Ishikawa (cell line): Measurements from ENCODE around the gene PCDHGA5.

ENCODE experiments used
- CEBPB ChIP-seq: IDR thresholded peaks from 2 replicates; pipeline ENCODE4 v1.6.1; 2012
- CREB1 ChIP-seq: IDR thresholded peaks from 2 replicates; pipeline ENCODE4 v1.6.1; 2012; ENCODE audit warnings: low read depth
- EGR1 ChIP-seq: IDR thresholded peaks from 2 replicates; pipeline ENCODE4 v1.6.1; 2012
- EP300 ChIP-seq: IDR thresholded peaks from 2 replicates; pipeline ENCODE4 v1.6.1; 2012; ENCODE audit warnings: borderline replicate concordance
- FOXM1 ChIP-seq: IDR thresholded peaks from 2 replicates; pipeline ENCODE4 v1.6.1; 2012; ENCODE audit warnings: low read depth, borderline replicate concordance
- MAX ChIP-seq: IDR thresholded peaks from 2 replicates; pipeline ENCODE4 v1.6.1; 2012
- NFIC ChIP-seq: IDR thresholded peaks from 2 replicates; pipeline ENCODE4 v1.6.1; 2012
- RAD21 ChIP-seq: IDR thresholded peaks from 2 replicates; pipeline ENCODE4 v1.6.1; 2012; ENCODE audit warnings: low read depth
- REST ChIP-seq: IDR thresholded peaks from 2 replicates; pipeline ENCODE4 v1.6.1; 2012; ENCODE audit warnings: low read depth, mild to moderate bottlenecking
- TAF1 ChIP-seq: IDR thresholded peaks from 2 replicates; pipeline ENCODE4 v1.6.1; 2012; ENCODE audit warnings: low read depth, mild to moderate bottlenecking
- TCF12 ChIP-seq: IDR thresholded peaks from 2 replicates; pipeline ENCODE4 v1.6.1; 2012; ENCODE audit warnings: low read depth
- TEAD4 ChIP-seq: IDR thresholded peaks from 2 replicates; pipeline ENCODE4 v1.6.1; 2012
- USF1 ChIP-seq: IDR thresholded peaks from 2 replicates; pipeline ENCODE4 v1.6.1; 2012
- YY1 ChIP-seq: IDR thresholded peaks from 2 replicates; pipeline ENCODE4 v1.6.1; 2012; ENCODE audit warnings: low read depth
- ZBTB7A ChIP-seq: IDR thresholded peaks from 2 replicates; pipeline ENCODE4 v1.6.1; 2012; ENCODE audit warnings: low read depth

The PCDHGA5 gene

GRCh38 chr5:141413540-141414069 is 49.6 kb downstream of the PCDHGA5 start:
- TF ChIP-seq NFIC = no peak
- no peak for TF ChIP-seq RAD21
- TF ChIP-seq TEAD4 = no peak
- no peak for TF ChIP-seq FOXM1
- TF ChIP-seq TAF1 = no peak
- no peak for TF ChIP-seq MAX
- no peak for TF ChIP-seq REST
- no peak for TF ChIP-seq CREB1
- TF ChIP-seq ZBTB7A = no peak
- no peak for TF ChIP-seq TCF12
- no peak for TF ChIP-seq CEBPB
- TF ChIP-seq USF1 = no peak
- no peak for TF ChIP-seq EGR1
- no peak for TF ChIP-seq EP300
- TF ChIP-seq YY1 = no peak
